Hepatocyte (in vitro differentiated cells): Measurements from ENCODE around the gene STX7. TPM values are rescaled to one million over a fixed set of nuclear protein-coding genes. Genes with fewer than 3 reads are reported as not detected.

ENCODE experiments used
- DNase-seq: peaks from one replicate; pipeline ENCODE4 v3.0.0-alpha.2; 2016; ENCODE audit warnings: low spot score
- H2AFZ ChIP-seq: fragments of 200-600 bp; sonication (generic); 2 replicates; pipeline ENCODE4 v1.6.0; 2016; ENCODE audit warnings: antibody characterized with exemption, mild to moderate bottlenecking
- H3K27ac ChIP-seq: fragments of 200-600 bp; sonication (generic); 2 replicates; pipeline ENCODE4 v1.5.1; 2016; ENCODE audit warnings: mild to moderate bottlenecking
- H3K27me3 ChIP-seq: fragments of 200-600 bp; sonication (generic); 2 replicates; pipeline ENCODE4 v1.6.1; 2016
- H3K36me3 ChIP-seq: fragments of 200-600 bp; sonication (generic); replicated peaks from 2 replicates; pipeline ENCODE4 v1.5.1; 2016; ENCODE audit warnings: low read depth; ENCODE audit not compliant: insufficient read depth
- H3K4me1 ChIP-seq: fragments of 200-600 bp; sonication (generic); 2 replicates; pipeline ENCODE4 v1.5.1; 2016; ENCODE audit warnings: mild to moderate bottlenecking, moderate library complexity; ENCODE audit not compliant: insufficient read depth
- H3K4me2 ChIP-seq: fragments of 200-600 bp; sonication (generic); 2 replicates; pipeline ENCODE4 v1.6.0; 2016
- H3K4me3 ChIP-seq: fragments of 200-600 bp; sonication (generic); 2 replicates; pipeline ENCODE4 v1.5.1; 2016; ENCODE audit warnings: mild to moderate bottlenecking
- H3K79me2 ChIP-seq: fragments of 200-600 bp; sonication (generic); 2 replicates; pipeline ENCODE4 v1.6.0; 2017; ENCODE audit warnings: mild to moderate bottlenecking
- H3K9me2 ChIP-seq: fragments of 200-600 bp; sonication (generic); replicated peaks from 2 replicates; pipeline ENCODE4 v1.6.0; 2017; ENCODE audit warnings: mild to moderate bottlenecking; ENCODE audit not compliant: insufficient read depth
- H3K9me3 ChIP-seq: fragments of 200-600 bp; sonication (generic); 2 replicates; pipeline ENCODE4 v1.5.1; 2016; ENCODE audit warnings: low read depth, mild to moderate bottlenecking
- H4K20me1 ChIP-seq: fragments of 200-600 bp; sonication (generic); 2 replicates; pipeline ENCODE4 v1.6.0; 2016; ENCODE audit warnings: mild to moderate bottlenecking; ENCODE audit not compliant: insufficient read depth, poor library complexity, severe bottlenecking
- EZH2 ChIP-seq: fragments of 200-600 bp; sonication (generic); IDR thresholded peaks from 2 replicates; pipeline ENCODE4 v1.6.1; 2016; ENCODE audit warnings: antibody characterized with exemption, mild to moderate bottlenecking, borderline replicate concordance
- EZH2phosphoT487 ChIP-seq: fragments of 200-600 bp; sonication (generic); IDR thresholded peaks from one replicate; pipeline ENCODE4 v1.6.1; 2018; ENCODE audit warnings: antibody characterized with exemption, mild to moderate bottlenecking, low read depth, moderate library complexity; ENCODE audit not compliant: unreplicated experiment, severe bottlenecking
- WGBS: methylation state at CpG from one replicate; pipeline ENCODE4 v1.1.6; 2016; ENCODE audit warnings: low lambda C conversion rate; ENCODE audit errors: missing lambda C conversion rate; 5-methylcytosine and 5-hydroxymethylcytosine counted together
- polyA plus RNA-seq: library from polyadenylated mRNA; unstranded; fragments of >200 nt; fragmentation: Nextera tagmentation; extraction: Ambion mirVana; gene quantifications from 2 replicates; pipeline ENCODE4 v1.2.1, GENCODE V29; 2016
- total RNA-seq: library from RNA; depleted of rRNA; stranded (reverse); fragments of >200 nt; gene quantifications from 2 replicates; pipeline ENCODE4 v1.2.3, GENCODE V29; 2014
- TF ChIP-seq, protein P1 (sequence below): fragments of 200-600 bp; sonication (generic); IDR thresholded peaks from 2 replicates; pipeline ENCODE4 v1.5.1; 2016; ENCODE audit warnings: antibody characterized with exemption, mild to moderate bottlenecking; ENCODE audit not compliant: poor library complexity

The STX7 gene
- total and polyA plus RNA-seq, 2 experiments from 2014 or later = 38.4 to 39.3 TPM

DNA sequence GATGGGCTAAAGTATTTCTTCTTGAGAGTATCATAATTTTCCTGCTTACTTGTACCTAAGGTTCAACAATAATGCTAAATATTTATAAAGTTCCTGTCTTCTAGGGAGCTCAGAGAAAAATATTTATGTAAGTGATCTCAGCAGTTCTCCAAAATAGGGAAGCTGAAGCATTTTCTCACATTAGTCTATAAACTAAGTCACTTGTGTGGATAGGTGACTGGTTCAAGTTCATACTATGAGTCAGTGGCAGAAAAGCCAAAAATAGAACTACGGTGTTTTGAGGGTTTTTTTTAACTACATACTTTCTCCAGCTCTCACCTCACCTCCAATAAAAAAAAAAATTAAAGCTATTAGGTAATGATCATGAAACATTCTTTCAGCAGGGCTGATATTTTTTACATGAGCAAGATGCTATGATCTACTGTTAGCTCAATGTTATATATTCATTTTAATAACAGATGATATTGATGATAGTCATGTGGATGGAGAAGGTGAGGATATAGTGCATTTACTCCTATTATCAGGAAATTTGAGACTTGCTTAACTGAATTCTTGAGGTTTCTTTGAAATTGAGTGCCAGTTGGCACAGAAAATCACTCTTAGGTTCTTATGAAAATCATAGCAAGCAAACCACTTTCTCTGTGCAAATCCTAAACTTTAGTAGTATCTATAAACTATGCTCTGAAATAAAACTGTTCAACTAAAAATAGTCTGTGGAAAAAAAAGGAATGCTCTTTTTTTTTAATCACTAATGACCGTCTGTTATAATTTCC lies 107.6 kb downstream of the STX7 start:
- DNase-seq = no peak
- Histone ChIP-seq H3K4me2 (no peak overlapping the region), H3K36me3 (no peaks in the 10 kb centered on the region), H3K9me2 (no peaks in the 10 kb centered on the region), H2AFZ (no peak overlapping the region), H3K79me2 (no peaks in the 10 kb centered on the region), H3K9me3 (no peaks in the 10 kb centered on the region), H3K27me3 (peaks cover 62% of the 10 kb centered on the region), H3K4me3 (no peak overlapping the region), H4K20me1 (no peaks in the 10 kb centered on the region), H3K4me1 (no peaks in the 10 kb centered on the region), H3K27ac (no peak overlapping the region)
- 81% methylated on average over 2 of the region's 2 CpGs for WGBS
- TF ChIP-seq, protein P1, sequence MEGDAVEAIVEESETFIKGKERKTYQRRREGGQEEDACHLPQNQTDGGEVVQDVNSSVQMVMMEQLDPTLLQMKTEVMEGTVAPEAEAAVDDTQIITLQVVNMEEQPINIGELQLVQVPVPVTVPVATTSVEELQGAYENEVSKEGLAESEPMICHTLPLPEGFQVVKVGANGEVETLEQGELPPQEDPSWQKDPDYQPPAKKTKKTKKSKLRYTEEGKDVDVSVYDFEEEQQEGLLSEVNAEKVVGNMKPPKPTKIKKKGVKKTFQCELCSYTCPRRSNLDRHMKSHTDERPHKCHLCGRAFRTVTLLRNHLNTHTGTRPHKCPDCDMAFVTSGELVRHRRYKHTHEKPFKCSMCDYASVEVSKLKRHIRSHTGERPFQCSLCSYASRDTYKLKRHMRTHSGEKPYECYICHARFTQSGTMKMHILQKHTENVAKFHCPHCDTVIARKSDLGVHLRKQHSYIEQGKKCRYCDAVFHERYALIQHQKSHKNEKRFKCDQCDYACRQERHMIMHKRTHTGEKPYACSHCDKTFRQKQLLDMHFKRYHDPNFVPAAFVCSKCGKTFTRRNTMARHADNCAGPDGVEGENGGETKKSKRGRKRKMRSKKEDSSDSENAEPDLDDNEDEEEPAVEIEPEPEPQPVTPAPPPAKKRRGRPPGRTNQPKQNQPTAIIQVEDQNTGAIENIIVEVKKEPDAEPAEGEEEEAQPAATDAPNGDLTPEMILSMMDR = no peak
- TF ChIP-seq EZH2phosphoT487 (no peak), EZH2 (no peak)

DNA sequence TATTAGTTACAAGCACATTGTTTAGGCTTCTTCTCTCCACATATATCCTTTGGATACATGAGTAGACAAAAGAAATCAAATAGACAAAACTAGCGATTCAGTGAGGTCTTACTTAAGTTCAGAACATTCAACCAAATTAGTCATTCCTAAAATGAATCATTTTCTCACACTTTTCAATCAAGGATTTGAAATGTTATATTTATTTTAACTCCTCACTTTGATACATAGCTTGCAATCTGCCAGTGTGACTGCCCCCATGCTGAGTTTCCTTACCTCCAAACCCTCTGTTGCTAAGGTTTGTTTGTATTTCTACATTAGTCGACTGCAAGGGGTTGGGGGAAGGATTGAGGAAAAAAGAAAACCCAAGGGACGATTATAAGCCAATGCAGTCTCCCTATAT lies 108.2 kb downstream of the STX7 start:
- H3K27ac ChIP-seq = no peak overlapping the region
- H4K20me1 ChIP-seq = no peaks in the 10 kb centered on the region
- no peaks in the 10 kb centered on the region for H3K4me1 ChIP-seq
- H3K27me3 ChIP-seq = peaks cover 67% of the 10 kb centered on the region
- no peak overlapping the region for H2AFZ ChIP-seq
- H3K4me3 ChIP-seq = no peak overlapping the region
- H3K79me2 ChIP-seq = no peaks in the 10 kb centered on the region
- WGBS = 51% methylated on average over 3 of the region's 3 CpGs
- no peaks in the 10 kb centered on the region for H3K9me2 ChIP-seq
- H3K9me3 ChIP-seq = no peaks in the 10 kb centered on the region
- no peak for TF ChIP-seq EZH2
- TF ChIP-seq, protein P1 = no peak
- TF ChIP-seq EZH2phosphoT487 = no peak
- no peak overlapping the region for H3K4me2 ChIP-seq
- H3K36me3 ChIP-seq = no peaks in the 10 kb centered on the region
- DNase-seq = no peak

DNA sequence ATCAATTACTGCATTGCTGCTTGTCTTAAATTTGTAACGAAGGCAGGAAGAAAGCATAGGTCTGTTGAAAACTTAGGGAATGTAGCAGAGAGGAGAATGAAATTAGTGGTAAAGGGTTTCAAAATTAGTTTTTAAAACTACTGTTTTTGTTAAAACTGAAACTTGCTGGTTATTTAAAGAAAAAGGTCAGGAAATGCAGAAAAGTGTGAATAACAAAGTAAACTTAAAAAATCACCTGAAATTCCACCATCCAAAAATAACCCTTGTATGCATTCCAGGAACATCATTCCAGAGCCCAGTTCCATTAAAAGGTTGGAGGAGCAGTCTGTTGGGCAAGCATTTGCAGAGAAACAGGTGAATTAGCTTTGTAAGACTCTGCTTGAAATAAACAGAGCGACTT lies 108.6 kb downstream of the STX7 start:
- H3K9me2 ChIP-seq = no peaks in the 10 kb centered on the region
- H3K36me3 ChIP-seq = no peaks in the 10 kb centered on the region
- no peaks in the 10 kb centered on the region for H3K4me1 ChIP-seq
- no peak overlapping the region for H3K27ac ChIP-seq
- peaks cover 71% of the 10 kb centered on the region for H3K27me3 ChIP-seq
- no peaks in the 10 kb centered on the region for H4K20me1 ChIP-seq
- H3K4me2 ChIP-seq = no peak overlapping the region
- WGBS = 76% methylated on average over 2 of the region's 2 CpGs
- no peak overlapping the region for H3K4me3 ChIP-seq
- no peak overlapping the region for H2AFZ ChIP-seq
- no peak for TF ChIP-seq EZH2
- TF ChIP-seq EZH2phosphoT487 = no peak
- TF ChIP-seq, protein P1 = no peak
- no peaks in the 10 kb centered on the region for H3K9me3 ChIP-seq
- no peak for DNase-seq
- no peaks in the 10 kb centered on the region for H3K79me2 ChIP-seq
